HG03469 (cell line): Measurements from ENCODE around the gene TOM1L2.

Source experiments
- ATAC-seq: cut with Tn5 transposase; IDR thresholded peaks from one replicate; pipeline ENCODE4 v1.9.1; 2021; ENCODE audit warnings: mild to moderate bottlenecking, moderate library complexity, moderate number of reproducible peaks; ENCODE audit not compliant: unreplicated experiment

Gene TOM1L2

GRCh38 chr17:17880577-17881196, 91.5 kb downstream of the TOM1L2 start:
- ATAC-seq: no peak

DNA sequence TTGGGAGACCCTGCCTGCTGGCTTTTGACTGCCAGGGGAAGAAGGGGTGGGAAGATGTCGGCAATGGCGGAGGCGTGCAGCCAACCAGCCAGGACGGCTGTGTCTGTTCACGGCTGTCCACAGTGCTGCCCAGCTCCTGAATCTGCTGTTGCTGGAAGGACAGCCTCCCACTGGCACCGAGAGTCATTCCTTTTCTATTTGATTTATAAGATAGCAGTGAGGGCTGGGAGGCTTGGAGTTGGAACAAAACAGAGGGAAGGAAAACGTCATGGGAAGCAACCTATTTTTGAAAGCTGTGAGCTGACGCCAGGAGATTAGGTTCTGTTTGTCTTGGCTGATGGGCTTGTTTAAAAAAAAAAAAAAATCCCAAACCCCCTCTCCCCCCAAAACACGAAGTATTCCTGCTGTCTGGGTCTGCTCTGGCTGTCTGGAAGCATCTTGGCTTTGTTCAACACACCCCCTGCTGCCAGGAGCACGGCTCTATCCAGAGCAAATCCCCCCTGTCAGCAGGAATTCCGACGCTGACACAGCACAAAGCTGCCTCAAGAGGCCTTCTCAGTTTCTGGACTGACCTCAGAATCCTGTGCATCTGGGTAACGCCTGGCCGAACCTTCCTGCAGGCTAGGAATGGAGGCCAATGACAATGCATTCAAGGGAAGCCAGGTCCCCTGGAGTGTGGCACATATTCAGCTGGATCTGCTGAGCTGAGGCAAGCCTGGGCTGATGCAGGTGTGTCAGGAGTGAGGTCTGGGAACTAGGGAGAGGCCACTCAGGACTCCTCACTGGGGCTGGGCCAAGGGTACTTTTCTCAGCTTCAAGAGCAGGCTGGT, 94.5 kb downstream of the TOM1L2 start:
- no peak for ATAC-seq

- ATAC-seq: no peak
These were observed 95.2 kb downstream of the TOM1L2 start for GRCh38 chr17:17876959-17877528.

GRCh38 chr17:17874478-17874877, 97.7 kb downstream of the TOM1L2 start:
- no peak for ATAC-seq

DNA sequence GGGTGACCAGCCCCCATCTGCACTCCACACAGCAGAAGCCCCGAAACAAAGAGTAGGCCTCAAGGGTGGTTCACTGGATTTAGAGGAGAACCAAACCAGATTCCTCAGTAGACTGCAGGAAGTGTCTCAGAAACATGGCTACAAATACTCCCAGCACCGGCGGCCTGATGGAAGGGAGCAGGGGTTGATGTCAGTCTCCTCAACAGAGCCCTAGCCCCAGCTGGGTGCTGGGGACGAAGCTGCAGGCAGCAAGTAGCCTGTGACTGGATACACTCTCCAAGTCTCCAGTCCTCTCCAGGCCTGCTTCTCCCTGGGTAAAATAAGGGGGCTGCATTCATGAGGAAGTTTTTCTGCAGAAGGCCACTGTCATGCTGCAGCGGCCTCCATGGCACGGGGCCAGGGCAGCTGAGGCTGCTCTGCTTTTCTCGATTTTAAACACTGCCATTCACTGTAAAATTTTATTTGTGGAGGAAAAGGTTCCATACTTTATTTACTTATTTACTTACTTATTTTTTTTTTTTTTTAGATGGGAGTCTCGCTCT, 98.7 kb downstream of the TOM1L2 start:
- ATAC-seq: no peak

DNA sequence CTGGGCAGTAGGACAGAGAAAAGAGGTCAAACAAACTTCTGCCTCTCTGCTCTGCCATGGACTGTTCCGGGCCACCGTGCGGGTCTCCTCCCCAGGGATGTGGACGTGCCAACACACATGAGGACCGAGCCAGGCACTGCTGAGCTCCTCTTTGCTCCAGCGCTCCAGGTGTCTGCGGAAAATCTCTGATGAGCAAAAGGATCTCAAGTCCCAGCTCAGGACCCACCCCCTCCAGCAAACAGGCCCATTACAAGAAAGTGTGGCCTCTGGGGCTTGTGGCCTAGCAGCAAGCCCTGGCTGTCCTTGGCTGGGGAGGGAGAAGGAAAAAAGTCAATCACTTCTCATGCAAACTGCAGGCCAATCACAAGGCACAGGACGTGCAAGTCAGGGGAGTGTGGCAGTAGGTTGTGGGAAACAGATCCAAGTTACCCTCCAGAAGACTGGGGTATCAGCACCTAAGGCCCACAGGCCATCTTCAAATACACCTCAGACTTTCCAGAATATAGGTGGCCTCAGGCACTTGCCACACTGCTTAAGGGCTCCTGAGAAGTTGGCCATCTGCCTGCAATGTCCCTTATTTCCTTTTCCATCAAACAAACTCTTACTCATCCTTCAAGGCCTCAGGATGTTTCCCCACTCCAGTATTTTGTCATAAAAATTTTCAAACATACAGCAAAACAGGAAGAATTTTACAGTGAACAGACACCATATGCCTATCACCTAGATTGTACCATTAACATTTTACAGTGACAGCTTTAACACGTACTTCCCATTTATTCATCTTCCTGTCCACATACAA, 99.5 kb downstream of the TOM1L2 start:
- no peak for ATAC-seq

DNA sequence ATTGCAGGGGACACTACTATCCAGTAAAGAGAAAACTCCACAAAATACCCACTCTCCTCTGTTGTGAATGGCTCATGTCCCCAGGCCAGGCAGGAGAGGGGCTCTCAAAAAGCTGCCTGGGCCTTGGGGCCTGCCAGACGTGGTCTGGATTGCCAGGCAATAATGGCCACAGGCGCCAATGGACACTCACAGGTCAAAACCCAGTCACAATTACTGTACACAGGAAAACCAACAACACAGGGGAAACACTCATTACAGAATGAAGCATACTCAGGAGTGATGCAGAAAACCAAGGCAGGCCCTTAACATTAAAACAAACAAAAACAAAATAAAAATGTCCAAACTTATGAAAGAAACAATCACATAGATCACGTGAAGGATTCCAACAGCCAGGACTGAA, 100.3 kb downstream of the TOM1L2 start:
- no peak for ATAC-seq

GRCh38 chr17:17870247-17870646, 102.0 kb downstream of the TOM1L2 start:
- no peak for ATAC-seq

- ATAC-seq: no peak
These were observed 103.3 kb downstream of the TOM1L2 start for GRCh38 chr17:17868641-17869522.

DNA sequence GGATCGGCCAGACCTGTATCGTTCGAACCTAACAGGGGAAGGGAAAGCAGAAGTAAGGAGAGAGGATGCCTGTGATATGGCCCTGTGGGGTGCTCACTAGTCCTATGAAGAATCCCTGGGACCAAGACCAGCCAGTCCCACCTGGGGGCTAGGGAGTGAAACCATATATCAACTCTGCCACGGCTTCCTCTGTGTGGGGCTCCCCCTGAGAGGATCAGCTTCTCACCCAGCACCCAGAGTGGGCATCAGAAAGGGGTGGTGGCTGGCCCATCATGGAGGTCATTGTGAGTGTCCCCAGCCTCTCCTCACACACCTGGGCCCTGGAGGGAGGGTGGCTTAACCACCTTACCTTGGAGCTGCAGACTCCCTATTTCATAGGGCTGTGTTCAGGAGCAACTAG, 105.3 kb downstream of the TOM1L2 start:
- no peak for ATAC-seq

GRCh38 chr17:17866425-17866824, 105.8 kb downstream of the TOM1L2 start:
- ATAC-seq: no peak

- no peak for ATAC-seq
These were observed 107.2 kb downstream of the TOM1L2 start for GRCh38 chr17:17865035-17865434.

DNA sequence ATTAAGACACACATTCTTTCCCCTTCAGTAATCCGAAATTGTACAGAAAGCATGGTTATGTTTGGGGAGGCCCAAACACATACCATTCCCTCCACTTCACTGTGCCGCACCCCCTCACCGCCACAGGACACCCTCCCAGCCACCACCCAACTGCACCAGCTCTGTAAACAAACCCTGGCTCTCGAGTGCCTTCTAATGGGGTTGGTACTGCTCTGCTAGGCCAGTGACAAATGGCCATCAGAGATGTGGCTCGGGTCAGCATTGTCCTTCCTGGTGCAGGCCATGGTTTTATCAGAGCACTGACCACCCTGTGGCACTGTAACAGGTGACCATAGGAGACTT, 111.5 kb downstream of the TOM1L2 start:
- ATAC-seq: no peak

DNA sequence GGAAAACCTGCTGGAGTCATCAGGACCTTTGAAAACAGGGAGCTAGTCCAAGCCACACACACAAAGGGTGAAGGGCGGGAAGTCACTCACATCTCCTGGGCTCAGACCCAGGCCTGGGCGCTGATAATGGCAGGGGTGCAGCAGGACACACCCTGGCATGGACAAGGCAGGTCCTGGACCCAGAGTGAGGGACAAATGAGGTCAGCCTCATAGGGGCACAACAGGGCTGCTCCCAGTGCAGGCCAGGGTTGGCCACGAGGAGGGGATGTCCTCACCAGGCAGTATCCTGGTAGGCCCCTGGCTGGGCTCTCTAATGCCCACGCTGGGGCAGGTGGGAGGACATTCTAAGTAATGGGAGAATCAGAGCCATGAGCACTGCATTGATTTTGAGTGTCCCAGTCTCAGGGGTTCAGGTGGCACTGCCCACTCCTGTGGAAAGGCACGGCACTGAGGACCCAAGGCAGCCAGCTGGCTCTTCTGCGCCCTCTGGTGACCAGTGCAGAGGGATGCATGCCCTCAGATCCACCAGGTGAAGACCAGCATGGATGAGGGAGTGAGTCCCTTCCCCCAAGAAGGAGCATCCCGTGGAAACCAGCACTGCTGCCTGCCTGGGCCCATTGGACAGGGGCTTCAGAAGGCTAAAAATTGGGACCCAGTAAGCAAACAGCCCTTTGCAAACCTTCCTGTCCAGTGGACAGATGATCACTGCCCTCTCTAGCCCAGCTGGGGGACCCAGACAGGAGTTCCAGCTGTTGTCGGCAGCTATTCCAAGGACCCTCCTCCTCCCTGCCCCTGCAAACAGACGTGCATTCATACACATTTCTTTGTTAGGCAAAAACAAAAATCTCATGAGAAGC, 112.1 kb downstream of the TOM1L2 start:
- ATAC-seq: no peak

DNA sequence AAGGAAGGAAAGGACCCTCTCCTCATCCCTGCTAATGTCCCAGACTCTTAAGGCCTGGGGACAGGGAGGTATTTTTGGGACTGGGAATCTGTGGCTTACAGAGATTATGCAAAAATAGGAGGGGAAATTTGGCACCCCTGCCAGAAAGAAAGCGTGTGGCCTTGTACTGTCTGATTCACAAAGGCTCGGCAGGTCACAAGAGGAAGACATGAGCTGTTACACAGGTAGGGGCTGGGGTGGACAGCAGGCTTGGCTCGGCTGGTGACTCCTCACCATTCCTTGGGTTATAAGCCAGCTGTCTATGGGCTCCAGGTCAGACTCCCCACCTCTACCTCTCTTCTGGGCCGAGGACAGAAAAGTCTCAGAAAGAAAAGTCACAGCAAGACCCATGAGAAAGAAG, 114.7 kb downstream of the TOM1L2 start:
- ATAC-seq: no peak

DNA sequence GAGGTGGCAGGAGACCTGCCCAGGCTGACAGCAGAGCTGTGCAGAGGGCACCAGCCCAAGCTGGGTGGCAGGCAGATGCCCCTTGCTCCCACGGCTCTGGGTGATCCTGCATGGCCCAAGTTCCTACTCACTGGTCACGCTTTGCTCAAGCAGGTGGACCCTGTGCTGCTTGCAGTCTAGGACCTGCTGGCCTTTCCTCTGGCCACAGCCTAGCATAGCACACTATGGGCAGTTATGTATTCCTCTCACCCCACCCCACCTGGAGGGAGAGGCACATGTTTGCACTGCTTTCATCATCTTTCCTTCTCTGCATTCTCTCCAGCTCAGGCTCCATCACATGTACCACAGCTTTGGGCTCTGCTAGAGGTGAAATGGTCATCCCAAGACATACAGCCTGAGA, 115.8 kb downstream of the TOM1L2 start:
- no peak for ATAC-seq

- ATAC-seq: no peak
These were observed 116.2 kb downstream of the TOM1L2 start for GRCh38 chr17:17855976-17856375.

DNA sequence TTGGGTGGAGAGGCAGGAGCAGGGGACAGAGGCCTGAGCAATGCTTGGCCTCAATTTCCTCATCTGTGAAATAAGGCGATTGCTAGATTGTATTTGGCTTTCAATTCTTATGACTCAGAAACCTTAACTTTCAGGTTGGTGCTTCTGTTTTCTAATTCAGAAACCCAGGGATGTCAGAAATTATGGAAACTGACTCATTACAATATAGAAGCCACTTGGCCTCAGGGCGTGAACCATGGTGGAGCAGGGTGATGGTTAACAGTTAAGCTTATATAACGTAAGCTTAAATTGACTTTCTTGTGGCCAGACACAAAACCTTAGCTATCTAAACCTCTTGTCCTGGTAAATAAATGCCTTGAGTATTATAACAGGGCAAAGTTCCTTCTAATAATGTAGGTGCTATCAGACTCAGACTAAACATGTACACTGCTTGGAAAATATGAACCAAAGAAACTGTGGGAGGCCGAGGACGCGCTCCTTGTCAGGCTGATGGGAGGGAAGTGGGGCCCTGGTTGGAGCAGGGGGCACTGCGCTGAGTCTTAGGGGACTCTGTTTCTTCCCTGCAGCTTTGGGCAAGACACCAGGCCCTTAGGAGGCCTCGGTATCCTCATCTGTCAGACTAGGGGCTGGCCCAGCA, 118.3 kb downstream of the TOM1L2 start:
- no peak for ATAC-seq

GRCh38 chr17:17852930-17853329, 119.3 kb downstream of the TOM1L2 start:
- ATAC-seq: no peak
